HEK293 (cell line): ENCODE results near the gene TBL1XR1.

ENCODE experiments used
- CTCF ChIA-PET: fragments of 350-600 bp; formaldehyde crosslinking; extraction: SDS; loops from one replicate; lab custom pipeline; 2021; ENCODE audit warnings: antibody characterized with exemption; lab: Yijun Ruan, JAX
- POLR2A ChIA-PET: fragments of 300-600 bp; formaldehyde crosslinking; extraction: SDS; loops from one replicate; lab custom pipeline; 2020; ENCODE audit warnings: antibody characterized with exemption, inconsistent platforms; lab: Yijun Ruan, JAX
- H3K27ac ChIP-seq: fragments of 200-500 bp; sonication (Bioruptor generic); 2 replicates; pipeline ENCODE4 v1.5.1; 2014; ENCODE audit warnings: low read depth, low read length, control low read depth, inconsistent platforms; ENCODE audit errors: extremely low read depth
- H3K36me3 ChIP-seq, 2 experiments: fragments of 200-500 bp in 1 of 2; sonication (Bioruptor generic) in 1 of 2; 1 replicate in 1 of 2; 2 replicates in 1 of 2; pipeline ENCODE4 v1.5.1; 2014 to 2017; ENCODE audit warnings: inconsistent platforms in 2 of 2, low read length in 2 of 2; ENCODE audit not compliant: control insufficient read depth in 2 of 2, insufficient read depth in 1 of 2
- H3K4me1 ChIP-seq: fragments of 200-500 bp; sonication (Bioruptor generic); 2 replicates; pipeline ENCODE4 v1.5.1; 2014; ENCODE audit warnings: mild to moderate bottlenecking, low read length, inconsistent platforms; ENCODE audit not compliant: control insufficient read depth, insufficient read depth
- H3K4me3 ChIP-seq: 2 replicates; pipeline ENCODE4 v1.5.1; 2011; ENCODE audit warnings: low read depth, mild to moderate bottlenecking, control low read depth, low read length, moderate library complexity
- H3K9me3 ChIP-seq: fragments of 200-500 bp; sonication (Bioruptor generic); 2 replicates; pipeline ENCODE4 v1.5.1; 2014; ENCODE audit warnings: low read depth, low read length, inconsistent platforms; ENCODE audit not compliant: control insufficient read depth, insufficient read depth
- BCL11A ChIP-seq: fragments of 450-650 bp; formaldehyde crosslinking; IDR thresholded peaks from 2 replicates; pipeline ENCODE4 v1.5.1; 2016; ENCODE audit warnings: low read depth, missing biosample characterization, missing genetic modification characterization
- GLI2 ChIP-seq: fragments of 450-650 bp; formaldehyde crosslinking; IDR thresholded peaks from 2 replicates; pipeline ENCODE4; 2017; ENCODE audit warnings: missing biosample characterization, missing genetic modification characterization, low read depth, borderline replicate concordance
- KLF8 ChIP-seq: fragments of 450-650 bp; formaldehyde crosslinking; IDR thresholded peaks from 2 replicates; pipeline ENCODE4 v1.5.1; 2016; ENCODE audit warnings: missing biosample characterization, missing genetic modification characterization
- SALL2 ChIP-seq: fragments of 450-650 bp; formaldehyde crosslinking; IDR thresholded peaks from 2 replicates; pipeline ENCODE4 v1.5.0; 2017; ENCODE audit warnings: missing biosample characterization, mild to moderate bottlenecking, missing genetic modification characterization, borderline replicate concordance
- ZBTB8A ChIP-seq: fragments of 450-650 bp; formaldehyde crosslinking; IDR thresholded peaks from 2 replicates; pipeline ENCODE4 v1.5.1; 2016; ENCODE audit warnings: missing biosample characterization, missing genetic modification characterization
- ZFP69B ChIP-seq: fragments of 450-650 bp; formaldehyde crosslinking; IDR thresholded peaks from 2 replicates; pipeline ENCODE4 v1.5.1; 2016; ENCODE audit warnings: missing biosample characterization, missing genetic modification characterization
- ZNF174 ChIP-seq: fragments of 450-650 bp; formaldehyde crosslinking; IDR thresholded peaks from 2 replicates; pipeline ENCODE4 v1.5.0; 2017; ENCODE audit warnings: missing biosample characterization, mild to moderate bottlenecking, missing genetic modification characterization
- ZNF19 ChIP-seq: fragments of 450-650 bp; formaldehyde crosslinking; IDR thresholded peaks from 2 replicates; pipeline ENCODE4; 2016; ENCODE audit warnings: missing biosample characterization, missing genetic modification characterization, low read depth
- ZNF221 ChIP-seq: fragments of 450-650 bp; formaldehyde crosslinking; IDR thresholded peaks from 2 replicates; pipeline ENCODE4 v1.5.1; 2017; ENCODE audit warnings: missing biosample characterization, missing genetic modification characterization, borderline replicate concordance
- ZNF354C ChIP-seq: fragments of 450-650 bp; formaldehyde crosslinking; IDR thresholded peaks from 2 replicates; pipeline ENCODE4 v1.5.1; 2016; ENCODE audit warnings: missing biosample characterization, missing genetic modification characterization, low read depth, borderline replicate concordance
- ZNF501 ChIP-seq: fragments of 450-650 bp; formaldehyde crosslinking; IDR thresholded peaks from 2 replicates; pipeline ENCODE4 v1.5.1; 2016; ENCODE audit warnings: missing biosample characterization, missing genetic modification characterization
- ZNF610 ChIP-seq: fragments of 450-650 bp; formaldehyde crosslinking; IDR thresholded peaks from 2 replicates; pipeline ENCODE4 v1.5.1; 2016; ENCODE audit warnings: missing biosample characterization, missing genetic modification characterization, borderline replicate concordance
- ZNF660 ChIP-seq: fragments of 450-650 bp; IDR thresholded peaks from 2 replicates; pipeline ENCODE4 v1.5.1; 2018; ENCODE audit warnings: missing biosample characterization, mild to moderate bottlenecking, missing genetic modification characterization
- ZNF785 ChIP-seq: fragments of 450-650 bp; formaldehyde crosslinking; IDR thresholded peaks from 2 replicates; pipeline ENCODE4 v1.5.1; 2016; ENCODE audit warnings: missing biosample characterization, missing genetic modification characterization
- ZNF792 ChIP-seq: fragments of 450-650 bp; formaldehyde crosslinking; IDR thresholded peaks from 2 replicates; pipeline ENCODE4 v1.5.1; 2016; ENCODE audit warnings: missing biosample characterization, missing genetic modification characterization
- TF ChIP-seq, protein P1 (sequence below): fragments of 450-650 bp; formaldehyde crosslinking; IDR thresholded peaks from 2 replicates; pipeline ENCODE4 v1.5.1; 2016; ENCODE audit warnings: missing biosample characterization, missing genetic modification characterization, borderline replicate concordance
- TF ChIP-seq, protein P2 (sequence below): fragments of 450-650 bp; formaldehyde crosslinking; IDR thresholded peaks from 2 replicates; pipeline ENCODE4 v1.5.1; 2016; ENCODE audit warnings: missing biosample characterization, missing genetic modification characterization
- TF ChIP-seq, protein P3 (sequence below): fragments of 450-650 bp; formaldehyde crosslinking; IDR thresholded peaks from 2 replicates; pipeline ENCODE4 v1.5.1; 2016; ENCODE audit warnings: missing biosample characterization, missing genetic modification characterization
- TF ChIP-seq, protein P4 (sequence below): fragments of 450-650 bp; formaldehyde crosslinking; IDR thresholded peaks from 2 replicates; pipeline ENCODE4 v1.5.1; 2016; ENCODE audit warnings: missing biosample characterization, missing genetic modification characterization
- TF ChIP-seq, protein P5 (sequence below): fragments of 450-650 bp; formaldehyde crosslinking; IDR thresholded peaks from 2 replicates; pipeline ENCODE4 v1.5.1; 2017; ENCODE audit warnings: missing biosample characterization, mild to moderate bottlenecking, missing genetic modification characterization, moderate library complexity
- TF ChIP-seq, protein P6 (sequence below): fragments of 450-650 bp; formaldehyde crosslinking; IDR thresholded peaks from 2 replicates; pipeline ENCODE4 v1.5.1; 2016; ENCODE audit warnings: missing biosample characterization, missing genetic modification characterization

The TBL1XR1 gene

DNA sequence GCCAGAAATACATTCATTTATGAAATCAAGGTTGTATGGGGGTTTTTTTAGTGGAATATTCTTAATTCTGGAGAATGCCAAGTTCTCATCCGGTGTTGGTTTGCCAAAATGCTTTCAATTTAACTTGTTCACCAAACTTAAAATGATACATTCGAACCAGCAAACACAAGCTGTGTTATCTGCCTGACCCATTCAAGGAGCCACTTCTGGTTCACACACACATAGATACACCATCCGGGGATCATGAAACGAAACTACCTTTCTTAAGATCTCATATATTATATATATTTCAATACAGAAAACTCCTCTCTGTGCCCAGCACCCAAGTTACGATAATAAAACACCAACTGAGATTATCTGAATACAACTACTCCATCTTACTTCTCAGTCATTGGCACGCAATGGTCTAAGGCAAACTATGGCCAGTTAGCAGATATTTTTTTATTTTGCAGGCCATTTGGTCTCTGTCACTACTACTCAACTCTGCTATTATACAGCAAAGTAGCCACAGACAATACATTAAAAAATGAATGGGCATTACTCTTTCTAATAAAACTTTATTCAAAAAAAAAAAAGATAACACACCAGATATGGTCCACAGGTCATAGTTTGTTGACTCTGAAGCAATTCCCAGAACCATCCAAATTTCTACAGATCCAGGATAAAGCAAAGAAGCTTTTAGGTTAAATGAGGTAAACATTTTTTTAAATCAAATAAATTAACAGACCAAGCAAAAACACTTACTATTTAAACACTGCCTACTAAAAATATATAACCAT, 89.6 kb downstream of the TBL1XR1 start (continued):
- TF ChIP-seq, protein P1, sequence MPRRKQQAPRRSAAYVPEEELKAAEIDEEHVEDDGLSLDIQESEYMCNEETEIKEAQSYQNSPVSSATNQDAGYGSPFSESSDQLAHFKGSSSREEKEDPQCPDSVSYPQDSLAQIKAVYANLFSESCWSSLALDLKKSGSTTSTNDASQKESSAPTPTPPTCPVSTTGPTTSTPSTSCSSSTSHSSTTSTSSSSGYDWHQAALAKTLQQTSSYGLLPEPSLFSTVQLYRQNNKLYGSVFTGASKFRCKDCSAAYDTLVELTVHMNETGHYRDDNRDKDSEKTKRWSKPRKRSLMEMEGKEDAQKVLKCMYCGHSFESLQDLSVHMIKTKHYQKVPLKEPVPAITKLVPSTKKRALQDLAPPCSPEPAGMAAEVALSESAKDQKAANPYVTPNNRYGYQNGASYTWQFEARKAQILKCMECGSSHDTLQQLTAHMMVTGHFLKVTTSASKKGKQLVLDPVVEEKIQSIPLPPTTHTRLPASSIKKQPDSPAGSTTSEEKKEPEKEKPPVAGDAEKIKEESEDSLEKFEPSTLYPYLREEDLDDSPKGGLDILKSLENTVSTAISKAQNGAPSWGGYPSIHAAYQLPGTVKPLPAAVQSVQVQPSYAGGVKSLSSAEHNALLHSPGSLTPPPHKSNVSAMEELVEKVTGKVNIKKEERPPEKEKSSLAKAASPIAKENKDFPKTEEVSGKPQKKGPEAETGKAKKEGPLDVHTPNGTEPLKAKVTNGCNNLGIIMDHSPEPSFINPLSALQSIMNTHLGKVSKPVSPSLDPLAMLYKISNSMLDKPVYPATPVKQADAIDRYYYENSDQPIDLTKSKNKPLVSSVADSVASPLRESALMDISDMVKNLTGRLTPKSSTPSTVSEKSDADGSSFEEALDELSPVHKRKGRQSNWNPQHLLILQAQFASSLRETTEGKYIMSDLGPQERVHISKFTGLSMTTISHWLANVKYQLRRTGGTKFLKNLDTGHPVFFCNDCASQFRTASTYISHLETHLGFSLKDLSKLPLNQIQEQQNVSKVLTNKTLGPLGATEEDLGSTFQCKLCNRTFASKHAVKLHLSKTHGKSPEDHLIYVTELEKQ, result no peak
- TF ChIP-seq, all 188 proteins: peak for 0

DNA sequence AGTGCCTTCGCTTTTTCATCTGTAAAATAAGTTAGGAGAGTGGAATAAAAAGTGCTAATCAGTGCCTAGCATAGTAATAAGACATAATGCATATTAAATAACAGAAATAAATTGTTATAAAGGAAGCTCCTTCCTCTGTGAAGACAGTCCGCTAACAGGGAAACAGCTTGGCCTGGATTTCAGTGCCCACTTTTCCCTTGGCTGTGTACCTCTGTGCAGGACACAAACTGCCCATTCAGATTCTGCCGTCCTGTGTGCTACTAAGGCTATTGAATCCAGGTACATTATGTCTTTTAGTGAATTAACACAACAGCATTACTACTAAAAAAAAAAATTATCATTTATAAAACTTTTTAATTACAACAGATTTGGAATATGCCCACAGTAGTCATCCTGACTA, 90.7 kb downstream of the TBL1XR1 start:
- Histone ChIP-seq H3K9me3 (no peaks in the 10 kb centered on the region), H3K4me1 (peaks cover 12% of the 10 kb centered on the region; the same call in 1 of the 2 replicates), H3K4me3 (no peak overlapping the region), H3K27ac (no peak overlapping the region), H3K36me3 (no peaks in the 10 kb centered on the region)
- TF ChIP-seq, protein P2, sequence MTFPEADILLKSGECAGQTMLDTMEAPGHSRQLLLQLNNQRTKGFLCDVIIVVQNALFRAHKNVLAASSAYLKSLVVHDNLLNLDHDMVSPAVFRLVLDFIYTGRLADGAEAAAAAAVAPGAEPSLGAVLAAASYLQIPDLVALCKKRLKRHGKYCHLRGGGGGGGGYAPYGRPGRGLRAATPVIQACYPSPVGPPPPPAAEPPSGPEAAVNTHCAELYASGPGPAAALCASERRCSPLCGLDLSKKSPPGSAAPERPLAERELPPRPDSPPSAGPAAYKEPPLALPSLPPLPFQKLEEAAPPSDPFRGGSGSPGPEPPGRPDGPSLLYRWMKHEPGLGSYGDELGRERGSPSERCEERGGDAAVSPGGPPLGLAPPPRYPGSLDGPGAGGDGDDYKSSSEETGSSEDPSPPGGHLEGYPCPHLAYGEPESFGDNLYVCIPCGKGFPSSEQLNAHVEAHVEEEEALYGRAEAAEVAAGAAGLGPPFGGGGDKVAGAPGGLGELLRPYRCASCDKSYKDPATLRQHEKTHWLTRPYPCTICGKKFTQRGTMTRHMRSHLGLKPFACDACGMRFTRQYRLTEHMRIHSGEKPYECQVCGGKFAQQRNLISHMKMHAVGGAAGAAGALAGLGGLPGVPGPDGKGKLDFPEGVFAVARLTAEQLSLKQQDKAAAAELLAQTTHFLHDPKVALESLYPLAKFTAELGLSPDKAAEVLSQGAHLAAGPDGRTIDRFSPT (tag by site-specific recombination), result no peak
- TF ChIP-seq ZNF174, result no peak
- TF ChIP-seq GLI2, result no peak
- TF ChIP-seq ZNF19 (tag by site-specific recombination), result no peak
- no peak for TF ChIP-seq ZNF785 (tag by site-specific recombination)
- TF ChIP-seq ZNF610 (tag by site-specific recombination), result no peak
- no peak for TF ChIP-seq KLF8
- TF ChIP-seq ZNF501, result no peak
- TF ChIP-seq BCL11A (tag by site-specific recombination), result no peak
- TF ChIP-seq ZBTB8A (tag by site-specific recombination), result no peak
- TF ChIP-seq ZNF354C (tag by site-specific recombination), result no peak
- TF ChIP-seq ZFP69B (tag by site-specific recombination), result no peak
- TF ChIP-seq ZNF792 (tag by site-specific recombination), result no peak
- TF ChIP-seq, protein P3, sequence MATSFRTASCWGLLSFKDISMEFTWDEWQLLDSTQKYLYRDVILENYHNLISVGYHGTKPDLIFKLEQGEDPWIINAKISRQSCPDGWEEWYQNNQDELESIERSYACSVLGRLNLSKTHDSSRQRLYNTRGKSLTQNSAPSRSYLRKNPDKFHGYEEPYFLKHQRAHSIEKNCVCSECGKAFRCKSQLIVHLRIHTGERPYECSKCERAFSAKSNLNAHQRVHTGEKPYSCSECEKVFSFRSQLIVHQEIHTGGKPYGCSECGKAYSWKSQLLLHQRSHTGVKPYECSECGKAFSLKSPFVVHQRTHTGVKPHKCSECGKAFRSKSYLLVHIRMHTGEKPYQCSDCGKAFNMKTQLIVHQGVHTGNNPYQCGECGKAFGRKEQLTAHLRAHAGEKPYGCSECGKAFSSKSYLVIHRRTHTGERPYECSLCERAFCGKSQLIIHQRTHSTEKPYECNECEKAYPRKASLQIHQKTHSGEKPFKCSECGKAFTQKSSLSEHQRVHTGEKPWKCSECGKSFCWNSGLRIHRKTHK (tag by site-specific recombination), result no peak
- TF ChIP-seq, protein P4, sequence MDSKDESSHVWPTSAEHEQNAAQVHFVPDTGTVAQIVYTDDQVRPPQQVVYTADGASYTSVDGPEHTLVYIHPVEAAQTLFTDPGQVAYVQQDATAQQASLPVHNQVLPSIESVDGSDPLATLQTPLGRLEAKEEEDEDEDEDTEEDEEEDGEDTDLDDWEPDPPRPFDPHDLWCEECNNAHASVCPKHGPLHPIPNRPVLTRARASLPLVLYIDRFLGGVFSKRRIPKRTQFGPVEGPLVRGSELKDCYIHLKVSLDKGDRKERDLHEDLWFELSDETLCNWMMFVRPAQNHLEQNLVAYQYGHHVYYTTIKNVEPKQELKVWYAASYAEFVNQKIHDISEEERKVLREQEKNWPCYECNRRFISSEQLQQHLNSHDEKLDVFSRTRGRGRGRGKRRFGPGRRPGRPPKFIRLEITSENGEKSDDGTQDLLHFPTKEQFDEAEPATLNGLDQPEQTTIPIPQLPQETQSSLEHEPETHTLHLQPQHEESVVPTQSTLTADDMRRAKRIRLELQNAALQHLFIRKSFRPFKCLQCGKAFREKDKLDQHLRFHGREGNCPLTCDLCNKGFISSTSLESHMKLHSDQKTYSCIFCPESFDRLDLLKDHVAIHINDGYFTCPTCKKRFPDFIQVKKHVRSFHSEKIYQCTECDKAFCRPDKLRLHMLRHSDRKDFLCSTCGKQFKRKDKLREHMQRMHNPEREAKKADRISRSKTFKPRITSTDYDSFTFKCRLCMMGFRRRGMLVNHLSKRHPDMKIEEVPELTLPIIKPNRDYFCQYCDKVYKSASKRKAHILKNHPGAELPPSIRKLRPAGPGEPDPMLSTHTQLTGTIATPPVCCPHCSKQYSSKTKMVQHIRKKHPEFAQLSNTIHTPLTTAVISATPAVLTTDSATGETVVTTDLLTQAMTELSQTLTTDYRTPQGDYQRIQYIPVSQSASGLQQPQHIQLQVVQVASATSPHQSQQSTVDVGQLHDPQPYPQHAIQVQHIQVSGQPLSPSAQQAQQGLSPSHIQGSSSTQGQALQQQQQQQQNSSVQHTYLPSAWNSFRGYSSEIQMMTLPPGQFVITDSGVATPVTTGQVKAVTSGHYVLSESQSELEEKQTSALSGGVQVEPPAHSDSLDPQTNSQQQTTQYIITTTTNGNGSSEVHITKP (tag by site-specific recombination), result no peak
- TF ChIP-seq, protein P5, sequence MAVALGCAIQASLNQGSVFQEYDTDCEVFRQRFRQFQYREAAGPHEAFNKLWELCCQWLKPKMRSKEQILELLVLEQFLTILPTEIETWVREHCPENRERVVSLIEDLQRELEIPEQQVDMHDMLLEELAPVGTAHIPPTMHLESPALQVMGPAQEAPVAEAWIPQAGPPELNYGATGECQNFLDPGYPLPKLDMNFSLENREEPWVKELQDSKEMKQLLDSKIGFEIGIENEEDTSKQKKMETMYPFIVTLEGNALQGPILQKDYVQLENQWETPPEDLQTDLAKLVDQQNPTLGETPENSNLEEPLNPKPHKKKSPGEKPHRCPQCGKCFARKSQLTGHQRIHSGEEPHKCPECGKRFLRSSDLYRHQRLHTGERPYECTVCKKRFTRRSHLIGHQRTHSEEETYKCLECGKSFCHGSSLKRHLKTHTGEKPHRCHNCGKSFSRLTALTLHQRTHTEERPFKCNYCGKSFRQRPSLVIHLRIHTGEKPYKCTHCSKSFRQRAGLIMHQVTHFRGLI, result no peak
- TF ChIP-seq, protein P6, sequence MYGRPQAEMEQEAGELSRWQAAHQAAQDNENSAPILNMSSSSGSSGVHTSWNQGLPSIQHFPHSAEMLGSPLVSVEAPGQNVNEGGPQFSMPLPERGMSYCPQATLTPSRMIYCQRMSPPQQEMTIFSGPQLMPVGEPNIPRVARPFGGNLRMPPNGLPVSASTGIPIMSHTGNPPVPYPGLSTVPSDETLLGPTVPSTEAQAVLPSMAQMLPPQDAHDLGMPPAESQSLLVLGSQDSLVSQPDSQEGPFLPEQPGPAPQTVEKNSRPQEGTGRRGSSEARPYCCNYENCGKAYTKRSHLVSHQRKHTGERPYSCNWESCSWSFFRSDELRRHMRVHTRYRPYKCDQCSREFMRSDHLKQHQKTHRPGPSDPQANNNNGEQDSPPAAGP (tag by site-specific recombination), result no peak
- TF ChIP-seq SALL2 (tag by site-specific recombination), result no peak
- no peak for TF ChIP-seq ZNF221 (tag by site-specific recombination)
- no peak for TF ChIP-seq ZNF660 (tag by site-specific recombination)
- ChIA-PET CTCF (no interaction called here), POLR2A (no interaction called here)
